Left kidney (tissue), 8 donors: ENCODE results near the gene LSM10. TPM values are rescaled to one million over a fixed set of nuclear protein-coding genes. Genes with fewer than 3 reads are reported as not detected.

Experiments used
- DNase-seq: peaks from one replicate; pipeline ENCODE4 v3.0.0-alpha.2; 2013
- long read RNA-seq, 8 donors: transcript quantifications; one replicate each; lab custom pipeline, GENCODE V29; 2026
- polyA plus RNA-seq: library from polyadenylated mRNA; unstranded; fragments of 120-200 nt; gene quantifications from one replicate; pipeline ENCODE4 v1.2.1, GENCODE V29; 2013; ENCODE audit not compliant: insufficient read length

Gene LSM10
- polyA plus RNA-seq: 20.3 TPM
- long read RNA-seq, donor 1, transcript LSM10-201 (2 exons, 850 nt): major isoform, 14 of 14 reads
- long read RNA-seq, donor 1, partial matches to known transcripts: 0 of 14 reads
- long read RNA-seq, donor 1, other reads (novel, unspliced or antisense): 0 of 14 reads
- long read RNA-seq, donor 2, transcript LSM10-201 (2 exons, 850 nt): major isoform, 22 of 23 reads
- long read RNA-seq, donor 2, partial matches to known transcripts: 0 of 23 reads
- long read RNA-seq, donor 2, other reads (novel, unspliced or antisense): 0 of 23 reads
- long read RNA-seq, donor 3, transcript LSM10-201 (2 exons, 850 nt): major isoform, 14 of 14 reads
- long read RNA-seq, donor 3, partial matches to known transcripts: 0 of 14 reads
- long read RNA-seq, donor 3, other reads (novel, unspliced or antisense): 0 of 14 reads
- long read RNA-seq, donor 4, partial matches to known transcripts: 0 of 1 reads
- long read RNA-seq, donor 4, other reads (novel, unspliced or antisense): 0 of 1 reads
- long read RNA-seq, donor 5, transcript LSM10-201 (2 exons, 850 nt): major isoform, 34 of 34 reads
- long read RNA-seq, donor 5, partial matches to known transcripts: 0 of 34 reads
- long read RNA-seq, donor 5, other reads (novel, unspliced or antisense): 0 of 34 reads
- long read RNA-seq, donor 6, transcript LSM10-201 (2 exons, 850 nt): major isoform, 28 of 28 reads
- long read RNA-seq, donor 6, partial matches to known transcripts: 0 of 28 reads
- long read RNA-seq, donor 6, other reads (novel, unspliced or antisense): 0 of 28 reads
- long read RNA-seq, donor 7, transcript LSM10-201 (2 exons, 850 nt): major isoform, 33 of 33 reads
- long read RNA-seq, donor 7, partial matches to known transcripts: 0 of 33 reads
- long read RNA-seq, donor 7, other reads (novel, unspliced or antisense): 0 of 33 reads
- long read RNA-seq, donor 8, transcript LSM10-201 (2 exons, 850 nt): major isoform, 10 of 10 reads
- long read RNA-seq, donor 8, partial matches to known transcripts: 0 of 10 reads
- long read RNA-seq, donor 8, other reads (novel, unspliced or antisense): 0 of 10 reads

- peak; percentile 92 for DNase-seq
These were observed at the start of gene LSM10 for GRCh38 chr1:36397378-36398230. Gene LSM10, minus strand, starts transcription at chr1:36397908. Its CDS starts 3,779 bp downstream, at chr1:36394129.

GRCh38 chr1:36447450-36447849, 49.7 kb upstream of the LSM10 start:
- no peak for DNase-seq

GRCh38 chr1:36446746-36447145, 49.0 kb upstream of the LSM10 start:
- no peak for DNase-seq

GRCh38 chr1:36446271-36446670, 48.6 kb upstream of the LSM10 start:
- DNase-seq: no peak

- no peak for DNase-seq
These were observed 45.6 kb upstream of the LSM10 start for GRCh38 chr1:36443297-36443696.

- DNase-seq: no peak
These were observed 44.6 kb upstream of the LSM10 start for GRCh38 chr1:36442337-36442736.

GRCh38 chr1:36440646-36441045, 42.9 kb upstream of the LSM10 start:
- DNase-seq: no peak

- no peak for DNase-seq
These were observed 42.3 kb upstream of the LSM10 start for GRCh38 chr1:36440044-36440443.

- no peak for DNase-seq
These were observed 41.0 kb upstream of the LSM10 start for GRCh38 chr1:36438715-36439114.

- no peak for DNase-seq
These were observed 39.1 kb upstream of the LSM10 start for GRCh38 chr1:36436821-36437220.

GRCh38 chr1:36433102-36433501, 35.4 kb upstream of the LSM10 start:
- no peak for DNase-seq

GRCh38 chr1:36432616-36433015, 34.9 kb upstream of the LSM10 start:
- no peak for DNase-seq

GRCh38 chr1:36425791-36426190, 28.1 kb upstream of the LSM10 start:
- no peak for DNase-seq

- no peak for DNase-seq
These were observed 23.9 kb upstream of the LSM10 start for GRCh38 chr1:36421649-36422048.

- peak; percentile 78 for DNase-seq
These were observed 23.2 kb upstream of the LSM10 start for GRCh38 chr1:36420836-36421317.

GRCh38 chr1:36420409-36420808, 22.7 kb upstream of the LSM10 start:
- DNase-seq: no peak

- no peak for DNase-seq
These were observed 21.9 kb upstream of the LSM10 start for GRCh38 chr1:36419569-36419968.

GRCh38 chr1:36419140-36419539, 21.4 kb upstream of the LSM10 start:
- no peak for DNase-seq

GRCh38 chr1:36417931-36418330, 20.2 kb upstream of the LSM10 start:
- no peak for DNase-seq

GRCh38 chr1:36415661-36416326, 18.1 kb upstream of the LSM10 start:
- no peak for DNase-seq

GRCh38 chr1:36414384-36414783, 16.7 kb upstream of the LSM10 start:
- DNase-seq: no peak
